Endothelial cell of umbilical vein (primary cell): Measurements from ENCODE around the gene RBFOX1. TPM values are rescaled to one million over a fixed set of nuclear protein-coding genes. Genes with fewer than 3 reads are reported as not detected.

ENCODE experiments used
- BruUV-seq: library from RNA; stranded (reverse); fragments of 400-500 nt; replicated peaks from 2 replicates; lab custom pipeline; 2021; lab: Mats Ljungman, UMichigan
- CTCF ChIA-PET: fragments of 300-600, 350-600 bp; sonication (Branson Sonifier 250); formaldehyde crosslinking; loops from one replicate; lab custom pipeline; 2021; ENCODE audit warnings: antibody characterized with exemption, inconsistent platforms; lab: Charles Lee
- POLR2A ChIA-PET: fragments of 300-600, 350-600 bp; sonication (Branson Sonifier 250); formaldehyde crosslinking; loops from one replicate; lab custom pipeline; 2021; ENCODE audit warnings: antibody characterized with exemption, inconsistent platforms; lab: Charles Lee
- DNase-seq: peaks from one replicate; pipeline ENCODE4 v3.0.0-alpha.2; 2011; ENCODE audit warnings: low read depth, low spot score
- FAIRE-seq: peaks from 2 replicates; lab custom pipeline; 2011; peaks lifted over from hg19 to GRCh38; lab: Jason Lieb, UNC
- H2AFZ ChIP-seq: 2 replicates; pipeline ENCODE4 v1.6.0; 2012; ENCODE audit warnings: low read depth, low read length, control low read depth, inconsistent platforms
- H3K27ac ChIP-seq: 2 replicates; pipeline ENCODE4 v1.5.1; 2011; ENCODE audit warnings: low read depth, mild to moderate bottlenecking, control low read depth, low read length, moderate library complexity; ENCODE audit not compliant: insufficient read depth
- H3K27me3 ChIP-seq, 2 experiments: 2 replicates each; pipeline versions ENCODE4 v1.6.0 to v1.6.1; 2011; ENCODE audit warnings: low read length in 2 of 2, mixed read lengths in 1 of 2; ENCODE audit not compliant: control insufficient read depth in 2 of 2, insufficient read depth in 2 of 2
- H3K36me3 ChIP-seq, 2 experiments: 2 replicates in 1 of 2; 3 replicates in 1 of 2; pipeline ENCODE4 v1.5.1; 2011; ENCODE audit warnings: low read length in 2 of 2, mild to moderate bottlenecking in 1 of 2, moderate library complexity in 1 of 2; ENCODE audit not compliant: control insufficient read depth in 2 of 2, insufficient read depth in 2 of 2; ENCODE audit errors: extremely low read depth in 1 of 2
- H3K4me1 ChIP-seq: 3 replicates; pipeline ENCODE4 v1.5.1; 2011; ENCODE audit warnings: mild to moderate bottlenecking, low read length; ENCODE audit not compliant: control insufficient read depth, insufficient read depth; ENCODE audit errors: extremely low read depth
- H3K4me2 ChIP-seq: 2 replicates; pipeline ENCODE4 v1.6.1; 2011; ENCODE audit warnings: low read length, control low read depth, mixed read lengths; ENCODE audit not compliant: insufficient read depth
- H3K4me3 ChIP-seq, 3 experiments: fragments of 200-600 bp in 1 of 3; sonication (generic), shearing (Covaris generic) in 1 of 3; replicated peaks in 1 of 3; 2 replicates each; pipeline ENCODE4 v1.5.1; 2011 to 2016; ENCODE audit warnings: control low read depth in 3 of 3, low read length in 3 of 3, mild to moderate bottlenecking in 2 of 3, inconsistent platforms in 1 of 3, low read depth in 1 of 3, moderate library complexity in 1 of 3; ENCODE audit not compliant: insufficient read depth in 1 of 3
- H3K79me2 ChIP-seq: 2 replicates; pipeline ENCODE4 v1.6.0; 2012; ENCODE audit warnings: low read length, inconsistent platforms; ENCODE audit not compliant: control insufficient read depth, insufficient read depth
- H3K9ac ChIP-seq: replicated peaks from 2 replicates; pipeline ENCODE3; 2011; ENCODE audit warnings: low read length, control low read depth; ENCODE audit not compliant: insufficient read depth; ENCODE audit errors: extremely low read depth
- H3K9me1 ChIP-seq: replicated peaks from 3 replicates; pipeline ENCODE4 v1.6.0; 2011; ENCODE audit warnings: mild to moderate bottlenecking, low read length; ENCODE audit not compliant: control insufficient read depth, insufficient read depth; ENCODE audit errors: extremely low read depth
- H3K9me3 ChIP-seq: replicated peaks from 2 replicates; pipeline ENCODE4 v1.5.1; 2012; ENCODE audit warnings: low read length, inconsistent platforms; ENCODE audit not compliant: control insufficient read depth, insufficient read depth
- H4K20me1 ChIP-seq: replicated peaks from 2 replicates; pipeline ENCODE3; 2011; ENCODE audit warnings: mild to moderate bottlenecking, low read length; ENCODE audit not compliant: control insufficient read depth, insufficient read depth; ENCODE audit errors: extremely low read depth
- CTCF ChIP-seq, 2 donors: IDR thresholded peaks; 1 replicate in 1 of 2; 2 replicates in 1 of 2; pipeline ENCODE4 v1.5.1; 2011; ENCODE audit warnings: low read length in 2 of 2, mild to moderate bottlenecking in 2 of 2, moderate library complexity in 2 of 2, control low read depth in 1 of 2, inconsistent platforms in 1 of 2, low read depth in 1 of 2; ENCODE audit not compliant: insufficient read depth in 1 of 2; ENCODE audit errors: extremely low read depth in 1 of 2
- EZH2 ChIP-seq: IDR thresholded peaks from 2 replicates; pipeline ENCODE4 v1.6.1; 2012; ENCODE audit warnings: borderline replicate concordance, low read depth, mild to moderate bottlenecking, moderate library complexity, low read length, inconsistent platforms; ENCODE audit not compliant: severe bottlenecking
- FOS ChIP-seq: IDR thresholded peaks from 2 replicates; pipeline ENCODE4 v1.6.1; 2011; ENCODE audit warnings: mild to moderate bottlenecking, low read length, moderate library complexity, borderline replicate concordance; ENCODE audit not compliant: insufficient read depth
- GATA2 ChIP-seq: IDR thresholded peaks from 2 replicates; pipeline ENCODE4 v1.7.0; 2011; ENCODE audit warnings: low read depth, mild to moderate bottlenecking, moderate library complexity, mixed read lengths, low read length; ENCODE audit not compliant: insufficient read length, insufficient read depth
- JUN ChIP-seq: IDR thresholded peaks from 2 replicates; pipeline ENCODE4 v1.6.1; 2011; ENCODE audit warnings: borderline replicate concordance, low read depth; ENCODE audit not compliant: insufficient read length, insufficient read depth
- MAX ChIP-seq: IDR thresholded peaks from 2 replicates; pipeline ENCODE4 v1.6.1; 2011; ENCODE audit not compliant: insufficient read depth, insufficient read length
- MYC ChIP-seq: IDR thresholded peaks from one replicate; pipeline ENCODE4 v1.6.1; 2011; ENCODE audit warnings: mild to moderate bottlenecking, low read depth, low read length
- POLR2A ChIP-seq: IDR thresholded peaks from 2 replicates; pipeline ENCODE4 v1.6.1; 2012; ENCODE audit warnings: low read depth, mild to moderate bottlenecking, control low read depth, low read length
- POLR2AphosphoS5 ChIP-seq: IDR thresholded peaks from 2 replicates; pipeline ENCODE4 v1.6.1; 2012; ENCODE audit warnings: low read depth, mild to moderate bottlenecking, control low read depth, low read length, moderate library complexity; ENCODE audit not compliant: insufficient read depth
- dilution Hi-C: fragments of 300-500 bp; cut with MboI; formaldehyde crosslinking; loops from one replicate; pipeline ENCODE4 v1.15.0; 2019; ENCODE audit warnings: low sequenced_read_pairs; ENCODE audit not compliant: extremely low pct_ligation_motif_present
- intact Hi-C: fragments of 100-400 bp; cut with micrococcal nuclease; formaldehyde crosslinking; loops from one replicate; pipeline ENCODE4 v1.10.0; 2022
- polyA plus RNA-seq, 4 experiments: library from polyadenylated mRNA; depleted of rRNA in 3 of 4; stranded (reverse) in 3 of 4; unstranded in 1 of 4; fragments of >200 nt; gene quantifications; 2 replicates each; pipeline versions ENCODE4 v1.2.1 to v1.2.3, GENCODE V29; 2011 to 2012; ENCODE audit warnings: missing spikeins in 1 of 4
- total RNA-seq: library from RNA; stranded (reverse); gene quantifications from 2 replicates; pipeline ENCODE4 v1.2.3, GENCODE V29; 2021

Gene RBFOX1
- total and polyA plus RNA-seq, 2 donors (not counting 3 experiments of a cell fraction or from before 2014, with no cell fraction given), result not detected

- H3K4me1 ChIP-seq, result no peaks in the 10 kb centered on the region
- FAIRE-seq (no peak), DNase-seq (no peak)
- intact Hi-C loops (no loop called here), dilution Hi-C loops (no loop called here)
- no peak overlapping the region for H2AFZ ChIP-seq
- no TSS peak for BruUV-seq
- POLR2A ChIA-PET, result no interaction called here
- H3K27me3 ChIP-seq, result no peaks in the 10 kb centered on the region
- peaks cover 6% of the 10 kb centered on the region for H3K9me3 ChIP-seq
- H3K79me2 ChIP-seq, result no peaks in the 10 kb centered on the region
- H3K9me1 ChIP-seq, result no peaks in the 10 kb centered on the region
- no peaks in the 10 kb centered on the region for H4K20me1 ChIP-seq
- H3K36me3 ChIP-seq, result no peaks in the 10 kb centered on the region
- H3K4me2 ChIP-seq, result no peak overlapping the region
- H3K27ac ChIP-seq, result no peak overlapping the region
- CTCF ChIA-PET, result no interaction called here
- H3K9ac ChIP-seq, result no peak overlapping the region
- no peak overlapping the region for H3K4me3 ChIP-seq
- TF ChIP-seq EZH2 (no peak), JUN (no peak), FOS (no peak), POLR2AphosphoS5 (no peak), POLR2A (no peak), MYC (no peak), MAX (no peak), GATA2 (no peak), CTCF (IDR thresholded peaks at IDR 0.05; ENCODE audit: extremely low read depth in 1 of 2, insufficient read depth in 1 of 2, low read depth in 1 of 2, low read length in 2 of 2) (no peak)
Observed at GRCh38 chr16:7382521-7382920, 49.9 kb downstream of the RBFOX1 start.
